ENCODE measurements around the gene DNAL4. TPM values are rescaled to one million over a fixed set of nuclear protein-coding genes. Genes with fewer than 3 reads are reported as not detected.
A peak's percentile ranks its signal among the peaks of the same experiment; 100 is the strongest.

The DNAL4 gene
- total RNA-seq, 1 experiment from 2014 or later = 15.6 TPM

DNA sequence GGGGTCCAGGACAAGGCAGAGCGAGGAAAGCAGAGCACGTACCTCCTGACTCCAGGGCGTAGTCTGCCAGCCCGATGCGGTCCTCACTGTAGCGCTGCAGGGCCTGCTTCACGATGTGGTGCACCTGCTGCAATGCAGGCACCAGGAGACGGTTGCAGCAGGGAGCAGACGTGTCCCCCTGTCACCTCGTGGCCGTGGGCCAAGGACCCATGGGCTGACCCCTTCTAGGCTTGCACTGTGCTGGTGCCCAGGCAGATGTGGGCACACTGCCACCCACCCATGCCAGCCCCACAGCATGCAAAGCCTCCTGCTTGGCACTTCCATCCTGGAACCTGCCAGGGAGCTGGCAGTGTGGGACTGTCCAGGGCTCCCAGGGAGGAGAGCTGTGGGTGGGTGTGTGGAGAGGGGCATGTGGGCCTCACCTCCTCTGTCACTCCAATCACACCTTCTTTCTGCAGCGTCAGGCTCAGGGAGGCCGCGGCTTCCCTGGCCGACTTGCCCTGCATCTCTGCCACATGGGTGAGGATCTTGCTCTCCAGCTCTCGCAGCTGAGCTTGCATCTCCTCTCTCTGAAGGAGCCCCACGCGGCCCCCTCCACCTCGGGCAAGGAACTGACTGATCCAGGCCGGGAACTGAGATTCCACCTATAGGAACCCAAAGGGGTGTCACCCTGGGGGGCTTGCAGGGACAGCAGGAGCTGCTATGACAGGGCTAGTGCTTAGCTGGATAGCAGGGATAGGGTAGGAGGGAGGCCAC is 54.5 kb downstream of the DNAL4 start:
- Mint-ChIP-seq H3K9me3 (ENCODE audit: low read depth, unreplicated experiment) (no peaks in the 10 kb centered on the region), H3K36me3 (ENCODE audit: insufficient read depth, unreplicated experiment) (peaks cover 78% of the 10 kb centered on the region), H3K27ac (ENCODE audit: unreplicated experiment) (no peak overlapping the region), H3K4me3 (ENCODE audit: low read depth, unreplicated experiment) (no peak overlapping the region), H3K27me3 (ENCODE audit: unreplicated experiment) (no peaks in the 10 kb centered on the region), H3K4me1 (ENCODE audit: low read depth, unreplicated experiment) (no peaks in the 10 kb centered on the region)
- TF ChIP-seq, protein P1, sequence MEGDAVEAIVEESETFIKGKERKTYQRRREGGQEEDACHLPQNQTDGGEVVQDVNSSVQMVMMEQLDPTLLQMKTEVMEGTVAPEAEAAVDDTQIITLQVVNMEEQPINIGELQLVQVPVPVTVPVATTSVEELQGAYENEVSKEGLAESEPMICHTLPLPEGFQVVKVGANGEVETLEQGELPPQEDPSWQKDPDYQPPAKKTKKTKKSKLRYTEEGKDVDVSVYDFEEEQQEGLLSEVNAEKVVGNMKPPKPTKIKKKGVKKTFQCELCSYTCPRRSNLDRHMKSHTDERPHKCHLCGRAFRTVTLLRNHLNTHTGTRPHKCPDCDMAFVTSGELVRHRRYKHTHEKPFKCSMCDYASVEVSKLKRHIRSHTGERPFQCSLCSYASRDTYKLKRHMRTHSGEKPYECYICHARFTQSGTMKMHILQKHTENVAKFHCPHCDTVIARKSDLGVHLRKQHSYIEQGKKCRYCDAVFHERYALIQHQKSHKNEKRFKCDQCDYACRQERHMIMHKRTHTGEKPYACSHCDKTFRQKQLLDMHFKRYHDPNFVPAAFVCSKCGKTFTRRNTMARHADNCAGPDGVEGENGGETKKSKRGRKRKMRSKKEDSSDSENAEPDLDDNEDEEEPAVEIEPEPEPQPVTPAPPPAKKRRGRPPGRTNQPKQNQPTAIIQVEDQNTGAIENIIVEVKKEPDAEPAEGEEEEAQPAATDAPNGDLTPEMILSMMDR (IDR thresholded peaks at IDR 0.05; ENCODE audit: unreplicated experiment) = no peak
- intact Hi-C loops (cut with micrococcal nuclease; ENCODE audit: unreplicated experiment) = no loop called here
- DNase-seq = no peak
- CTCF ChIA-PET = no interaction called here
- no TSS peak for BruUV-seq (replicated peaks)

DNA sequence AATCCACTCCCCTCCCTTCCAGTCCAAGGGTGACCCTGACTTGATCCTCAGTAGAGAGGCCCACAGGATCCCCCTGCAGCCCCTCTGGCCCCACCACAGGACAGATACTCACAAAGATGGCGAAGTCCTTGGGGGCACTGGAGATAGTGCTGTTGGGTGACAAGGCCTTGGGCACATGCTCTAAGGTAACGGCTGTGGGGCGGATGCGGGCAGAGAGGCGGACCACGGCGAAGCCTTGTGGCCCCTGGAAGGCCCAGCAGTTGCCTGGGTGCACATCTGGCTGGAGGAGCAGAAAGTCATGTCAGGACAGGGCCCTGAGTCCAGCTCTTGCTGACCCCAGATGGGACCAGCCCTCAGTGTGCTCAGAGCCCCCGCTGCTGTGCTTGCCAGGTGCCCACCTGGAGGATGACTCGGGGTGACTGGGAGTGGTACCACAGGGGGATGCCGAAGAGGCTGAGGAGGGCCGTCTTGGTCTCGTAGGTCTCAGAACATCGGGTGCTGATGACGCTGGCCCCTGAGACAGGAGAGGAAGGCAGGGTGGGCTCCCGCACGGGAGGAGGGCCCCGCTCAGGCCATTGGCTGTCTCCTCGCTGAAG is 55.4 kb downstream of the DNAL4 start:
- Mint-ChIP-seq H3K36me3 (ENCODE audit: insufficient read depth, unreplicated experiment) (peaks cover 78% of the 10 kb centered on the region), H3K4me3 (ENCODE audit: low read depth, unreplicated experiment) (no peak overlapping the region), H3K4me1 (ENCODE audit: low read depth, unreplicated experiment) (no peaks in the 10 kb centered on the region), H3K9me3 (ENCODE audit: low read depth, unreplicated experiment) (no peaks in the 10 kb centered on the region), H3K27me3 (ENCODE audit: unreplicated experiment) (no peaks in the 10 kb centered on the region), H3K27ac (ENCODE audit: unreplicated experiment) (no peak overlapping the region)
- no peak for DNase-seq
- TF ChIP-seq, protein P1 (IDR thresholded peaks at IDR 0.05; ENCODE audit: unreplicated experiment) = no peak
- CTCF ChIA-PET = no interaction called here
- no TSS peak for BruUV-seq (replicated peaks)
- intact Hi-C loops (cut with micrococcal nuclease; ENCODE audit: unreplicated experiment) = no loop called here

DNA sequence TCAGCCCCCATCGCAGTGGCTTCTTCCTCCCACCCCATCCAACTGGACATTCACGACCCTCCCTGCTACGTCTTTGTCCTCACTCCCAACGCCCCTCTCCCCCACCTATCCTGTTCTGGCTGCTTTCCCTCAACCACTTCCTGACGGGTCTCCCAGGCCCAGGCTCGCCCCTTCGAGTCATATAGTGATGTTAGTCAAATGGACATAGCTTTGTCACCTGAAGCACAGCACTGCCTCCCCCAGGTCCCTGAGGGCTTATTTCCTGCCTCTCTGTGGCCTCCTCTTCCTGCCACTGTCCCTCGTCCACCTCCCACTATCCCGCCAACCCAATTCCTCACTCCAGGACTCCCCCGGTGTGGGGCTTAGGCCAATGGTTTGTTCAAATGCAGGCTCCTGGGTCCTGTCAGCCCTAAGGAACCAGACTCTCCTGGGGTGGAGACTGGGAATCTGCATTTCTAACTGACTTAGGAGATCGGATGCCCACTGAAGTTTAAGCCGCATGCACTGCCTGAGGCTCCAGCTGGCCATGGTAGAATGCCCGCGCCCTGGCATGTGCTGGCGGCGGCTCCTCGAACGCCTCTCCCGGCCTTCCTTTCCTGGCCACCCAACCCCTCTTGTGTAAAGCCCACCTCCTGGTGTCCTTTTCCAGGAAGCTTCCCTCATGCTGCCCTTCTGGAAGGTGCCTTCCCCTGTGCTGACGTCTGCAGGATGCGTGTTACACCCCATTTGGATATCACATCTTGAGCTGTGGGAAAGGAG is 56.5 kb downstream of the DNAL4 start:
- peaks cover 78% of the 10 kb centered on the region for H3K36me3 Mint-ChIP-seq (ENCODE audit: insufficient read depth, unreplicated experiment)
- no peaks in the 10 kb centered on the region for H3K27me3 Mint-ChIP-seq (ENCODE audit: unreplicated experiment)
- BruUV-seq (replicated peaks) = no TSS peak
- intact Hi-C loops (cut with micrococcal nuclease; ENCODE audit: unreplicated experiment) = no loop called here
- H3K27ac Mint-ChIP-seq (ENCODE audit: unreplicated experiment) = peak overlapping the region; percentile 15
- no peaks in the 10 kb centered on the region for H3K4me1 Mint-ChIP-seq (ENCODE audit: low read depth, unreplicated experiment)
- TF ChIP-seq, protein P1 (IDR thresholded peaks at IDR 0.05; ENCODE audit: unreplicated experiment) = no peak
- CTCF ChIA-PET = no interaction called here
- no peak overlapping the region for H3K4me3 Mint-ChIP-seq (ENCODE audit: low read depth, unreplicated experiment)
- no peaks in the 10 kb centered on the region for H3K9me3 Mint-ChIP-seq (ENCODE audit: low read depth, unreplicated experiment)
- no peak for DNase-seq

DNA sequence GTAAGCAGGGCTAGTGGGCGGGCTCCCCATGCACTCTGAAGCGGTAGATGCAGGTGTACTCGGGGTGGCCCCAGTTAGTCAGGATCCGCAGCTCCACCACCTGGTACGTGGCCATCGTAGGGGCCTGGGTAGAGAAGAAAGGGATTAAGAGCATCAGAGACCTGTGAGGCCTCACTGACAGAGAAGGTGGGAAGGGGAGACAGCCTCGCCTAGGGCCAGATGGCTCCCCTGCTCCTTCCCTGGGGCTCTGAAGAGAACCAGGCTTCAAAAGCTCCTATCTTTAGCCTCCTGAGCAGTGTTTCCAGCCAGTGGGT is 57.7 kb downstream of the DNAL4 start:
- no peak for DNase-seq
- Mint-ChIP-seq H3K4me1 (ENCODE audit: low read depth, unreplicated experiment) (no peaks in the 10 kb centered on the region), H3K9me3 (ENCODE audit: low read depth, unreplicated experiment) (no peaks in the 10 kb centered on the region), H3K27ac (ENCODE audit: unreplicated experiment) (no peak overlapping the region), H3K4me3 (ENCODE audit: low read depth, unreplicated experiment) (no peak overlapping the region), H3K27me3 (ENCODE audit: unreplicated experiment) (no peaks in the 10 kb centered on the region), H3K36me3 (ENCODE audit: insufficient read depth, unreplicated experiment) (peaks cover 77% of the 10 kb centered on the region)
- CTCF ChIA-PET = no interaction called here
- intact Hi-C loops (cut with micrococcal nuclease; ENCODE audit: unreplicated experiment) = no loop called here
- BruUV-seq (replicated peaks) = no TSS peak
- TF ChIP-seq, protein P1 (IDR thresholded peaks at IDR 0.05; ENCODE audit: unreplicated experiment) = no peak

Measured in Calu3 (cell line).